Suprapubic skin (tissue), 4 donors: Measurements from ENCODE around the gene MVP. TPM values are rescaled to one million over a fixed set of nuclear protein-coding genes. Genes with fewer than 3 reads are reported as not detected.

Source experiments
- DNase-seq, 2 donors: peaks; one replicate each; pipeline ENCODE4 v3.0.0-alpha.2; 2019; ENCODE audit warnings: low spot score in 2 of 2
- H3K27ac ChIP-seq: fragments of 200-600 bp; sonication (generic); one replicate; pipeline ENCODE4 v1.5.1; 2019
- H3K27me3 ChIP-seq: fragments of 200-600 bp; sonication (generic); one replicate; pipeline ENCODE4 v1.5.1; 2019
- H3K36me3 ChIP-seq: fragments of 200-600 bp; sonication (generic); one replicate; pipeline ENCODE4 v1.5.1; 2019
- H3K4me1 ChIP-seq: fragments of 200-600 bp; sonication (generic); one replicate; pipeline ENCODE4 v1.5.1; 2019
- H3K4me3 ChIP-seq: fragments of 200-600 bp; sonication (generic); one replicate; pipeline ENCODE4 v1.5.1; 2019; ENCODE audit warnings: mild to moderate bottlenecking
- H3K9me3 ChIP-seq: fragments of 200-600 bp; sonication (generic); one replicate; pipeline ENCODE4 v1.5.1; 2019
- EP300 ChIP-seq: sonication (generic); formaldehyde crosslinking; IDR thresholded peaks from one replicate; pipeline ENCODE4 v1.6.1; 2017; ENCODE audit warnings: antibody characterized with exemption
- POLR2A ChIP-seq, 2 donors: fragments of 450-650 bp; IDR thresholded peaks; one replicate each; pipeline ENCODE4 v1.6.1; 2017; ENCODE audit warnings: antibody characterized with exemption in 2 of 2, mild to moderate bottlenecking in 2 of 2, moderate library complexity in 2 of 2
- POLR2AphosphoS5 ChIP-seq, 3 donors: sonication (generic); formaldehyde crosslinking; IDR thresholded peaks; one replicate each; pipeline ENCODE4 v1.6.1; 2017; ENCODE audit warnings: antibody characterized with exemption in 3 of 3
- WGBS: methylation state at CpG from one replicate; pipeline ENCODE4 v1.1.5; 2018; 5-methylcytosine and 5-hydroxymethylcytosine counted together
- total RNA-seq, 4 donors: library from RNA; depleted of rRNA; stranded (reverse); fragments of >200 nt; gene quantifications; one replicate each; pipeline ENCODE4 v1.1.0, GENCODE V29; 2016
- TF ChIP-seq, protein P1 (sequence below), 2 donors: fragments of 200-600 bp in 1 of 2; fragments of 450-650 bp in 1 of 2; sonication (generic) in 1 of 2; IDR thresholded peaks; one replicate each; pipeline ENCODE4 v1.5.1; 2016 to 2019; ENCODE audit warnings: antibody characterized with exemption in 2 of 2, mild to moderate bottlenecking in 1 of 2, moderate library complexity in 1 of 2

MVP gene
- total RNA-seq, 4 donors from 2014 or later = 54.9 to 104 (median 68.1) TPM

DNA sequence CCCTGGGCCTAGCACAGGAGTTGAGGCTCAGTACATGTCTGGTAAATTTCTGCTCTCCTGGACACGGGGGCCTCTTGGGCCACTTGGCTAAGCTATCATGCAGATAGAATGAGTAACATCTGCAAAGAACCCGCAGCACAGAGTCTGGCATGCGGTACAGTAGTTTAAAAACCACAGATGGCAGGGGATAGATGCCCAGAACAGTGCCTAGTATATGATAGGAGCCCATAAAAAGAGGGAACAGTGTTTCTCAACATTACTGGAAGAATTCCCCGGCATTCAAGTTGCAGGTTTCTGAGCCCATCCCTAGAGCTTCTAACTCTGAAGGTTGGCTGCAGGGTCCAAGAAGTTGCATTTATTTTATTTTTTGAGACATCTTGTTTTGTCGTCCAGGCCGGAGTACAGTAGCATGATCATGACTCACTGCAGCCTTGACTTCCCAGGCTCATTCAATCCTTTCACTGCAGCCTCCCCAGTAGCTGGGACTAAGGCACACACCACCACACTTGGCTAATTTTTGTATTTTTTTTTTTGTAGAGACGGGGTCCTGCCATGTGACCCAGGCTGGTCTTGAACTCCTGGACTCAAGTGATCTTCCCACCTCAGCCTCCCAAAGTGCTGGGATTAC, 37.0 kb downstream of the MVP start:
- no peaks in the 10 kb centered on the region for H3K9me3 ChIP-seq
- H3K36me3 ChIP-seq = peaks cover 31% of the 10 kb centered on the region
- H3K27ac ChIP-seq = no peak overlapping the region
- H3K4me1 ChIP-seq = peaks cover 24% of the 10 kb centered on the region
- no peaks in the 10 kb centered on the region for H3K27me3 ChIP-seq
- TF ChIP-seq POLR2A (IDR thresholded peaks at IDR 0.05) (no peak), POLR2AphosphoS5 (IDR thresholded peaks at IDR 0.05) (no peak)
- 68% methylated on average over 7 of the region's 7 CpGs for WGBS
- DNase-seq = no peak
- no peak overlapping the region for H3K4me3 ChIP-seq

DNA sequence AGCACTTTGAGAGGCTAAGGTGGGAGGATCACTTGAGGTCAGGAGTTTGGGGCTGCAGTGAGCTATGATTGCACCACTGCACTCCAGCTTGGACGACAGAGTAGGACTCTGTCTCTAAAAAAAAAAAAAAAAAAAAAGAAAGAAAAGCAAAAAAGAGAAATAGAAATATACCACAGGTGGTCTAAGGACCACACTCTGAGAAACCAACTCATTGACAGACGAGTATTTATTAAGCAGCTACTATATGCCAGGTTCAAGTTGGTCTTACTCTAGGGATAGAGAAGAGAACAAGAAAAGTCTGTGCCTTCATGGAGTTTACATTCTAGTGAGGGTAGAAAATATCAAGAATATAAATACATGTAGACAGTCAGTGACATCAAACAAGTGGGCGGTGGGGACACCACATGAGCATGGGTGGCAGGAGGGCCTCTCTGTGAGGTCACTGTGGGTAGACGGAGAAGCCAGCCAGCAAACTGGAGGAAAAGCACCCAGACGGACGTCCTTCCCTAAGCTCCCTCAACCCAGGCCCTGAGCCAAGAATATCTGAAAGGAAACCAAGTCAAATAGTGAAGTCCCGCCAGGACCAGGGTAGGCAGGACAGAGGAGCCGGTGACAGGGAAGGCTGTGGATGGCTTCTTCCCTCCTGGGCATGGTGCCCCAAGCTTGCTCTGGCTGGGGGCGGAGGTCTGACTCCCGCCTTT, 38.0 kb downstream of the MVP start:
- no peaks in the 10 kb centered on the region for H3K9me3 ChIP-seq
- DNase-seq = no peak
- H3K4me1 ChIP-seq = peaks cover 26% of the 10 kb centered on the region
- H3K36me3 ChIP-seq = peaks cover 31% of the 10 kb centered on the region
- 76% methylated on average over 10 of the region's 10 CpGs for WGBS
- no peak for TF ChIP-seq POLR2A (IDR thresholded peaks at IDR 0.05)
- TF ChIP-seq POLR2AphosphoS5 (IDR thresholded peaks at IDR 0.05) = no peak
- TF ChIP-seq EP300 = no peak
- TF ChIP-seq, protein P1, sequence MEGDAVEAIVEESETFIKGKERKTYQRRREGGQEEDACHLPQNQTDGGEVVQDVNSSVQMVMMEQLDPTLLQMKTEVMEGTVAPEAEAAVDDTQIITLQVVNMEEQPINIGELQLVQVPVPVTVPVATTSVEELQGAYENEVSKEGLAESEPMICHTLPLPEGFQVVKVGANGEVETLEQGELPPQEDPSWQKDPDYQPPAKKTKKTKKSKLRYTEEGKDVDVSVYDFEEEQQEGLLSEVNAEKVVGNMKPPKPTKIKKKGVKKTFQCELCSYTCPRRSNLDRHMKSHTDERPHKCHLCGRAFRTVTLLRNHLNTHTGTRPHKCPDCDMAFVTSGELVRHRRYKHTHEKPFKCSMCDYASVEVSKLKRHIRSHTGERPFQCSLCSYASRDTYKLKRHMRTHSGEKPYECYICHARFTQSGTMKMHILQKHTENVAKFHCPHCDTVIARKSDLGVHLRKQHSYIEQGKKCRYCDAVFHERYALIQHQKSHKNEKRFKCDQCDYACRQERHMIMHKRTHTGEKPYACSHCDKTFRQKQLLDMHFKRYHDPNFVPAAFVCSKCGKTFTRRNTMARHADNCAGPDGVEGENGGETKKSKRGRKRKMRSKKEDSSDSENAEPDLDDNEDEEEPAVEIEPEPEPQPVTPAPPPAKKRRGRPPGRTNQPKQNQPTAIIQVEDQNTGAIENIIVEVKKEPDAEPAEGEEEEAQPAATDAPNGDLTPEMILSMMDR (IDR thresholded peaks at IDR 0.05) = no peak
- no peak overlapping the region for H3K27ac ChIP-seq
- no peak overlapping the region for H3K4me3 ChIP-seq
- no peaks in the 10 kb centered on the region for H3K27me3 ChIP-seq

DNA sequence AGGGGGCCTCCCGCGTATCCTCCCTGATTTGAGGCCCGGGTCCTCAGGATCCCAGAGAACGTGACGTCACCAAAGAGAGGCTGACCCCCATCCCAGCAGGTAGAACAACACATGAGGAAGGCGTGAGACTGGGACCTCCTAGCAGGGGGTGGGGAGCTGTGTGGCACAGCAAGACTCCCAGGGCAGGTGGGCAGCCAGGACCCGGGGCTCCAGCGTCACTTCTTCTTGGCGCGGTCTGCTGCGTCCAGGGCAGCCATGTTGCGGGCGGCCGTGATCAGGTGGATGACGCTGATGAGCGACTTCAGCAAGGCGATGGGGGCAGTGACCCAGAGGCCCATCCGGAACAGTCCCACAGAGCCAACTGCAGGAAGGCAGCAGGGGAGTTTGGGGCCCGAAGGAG, 38.7 kb downstream of the MVP start:
- no peak overlapping the region for H3K27ac ChIP-seq

DNA sequence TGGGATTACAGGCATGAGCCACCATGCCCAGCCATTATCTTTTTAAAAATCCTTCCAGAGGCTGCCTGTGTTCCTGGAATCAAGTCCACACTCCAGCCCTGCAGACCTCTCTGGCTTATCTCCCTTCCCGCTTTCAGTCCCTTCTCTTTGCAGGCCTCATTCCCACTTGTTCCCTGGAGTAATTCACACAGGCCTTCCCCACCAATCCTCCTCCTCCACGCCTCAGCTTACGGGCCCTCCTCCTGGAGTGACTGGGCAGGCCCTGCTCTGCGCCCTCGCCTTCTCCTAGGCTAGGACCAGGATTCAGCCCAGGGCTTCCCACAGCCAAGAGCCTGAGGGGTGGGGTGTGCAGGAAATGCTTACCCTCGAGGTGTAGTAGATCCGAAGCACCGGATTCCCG, 40.0 kb downstream of the MVP start:
- peaks cover 30% of the 10 kb centered on the region for H3K4me1 ChIP-seq
- 92% methylated on average over 9 of the region's 9 CpGs for WGBS
- H3K27ac ChIP-seq = no peak overlapping the region
- H3K36me3 ChIP-seq = peaks cover 31% of the 10 kb centered on the region
- DNase-seq = no peak
- no peak overlapping the region for H3K4me3 ChIP-seq
- no peaks in the 10 kb centered on the region for H3K9me3 ChIP-seq
- no peaks in the 10 kb centered on the region for H3K27me3 ChIP-seq
- TF ChIP-seq POLR2A (IDR thresholded peaks at IDR 0.05) = no peak
- TF ChIP-seq, protein P1 (IDR thresholded peaks at IDR 0.05) = no peak

More for the DNA sequence above, 38.7 kb downstream of the MVP start:
- 93% methylated on average over 12 of the region's 19 CpGs for WGBS
- TF ChIP-seq POLR2AphosphoS5 (IDR thresholded peaks at IDR 0.05) (no peak), EP300 (no peak), POLR2A (IDR thresholded peaks at IDR 0.05) (no peak)
- TF ChIP-seq, protein P1 (IDR thresholded peaks at IDR 0.05) = no peak
- Histone ChIP-seq H3K27me3 (no peaks in the 10 kb centered on the region), H3K4me1 (peaks cover 30% of the 10 kb centered on the region), H3K9me3 (no peaks in the 10 kb centered on the region), H3K4me3 (no peak overlapping the region), H3K36me3 (peaks cover 31% of the 10 kb centered on the region)
- no peak for DNase-seq

DNA sequence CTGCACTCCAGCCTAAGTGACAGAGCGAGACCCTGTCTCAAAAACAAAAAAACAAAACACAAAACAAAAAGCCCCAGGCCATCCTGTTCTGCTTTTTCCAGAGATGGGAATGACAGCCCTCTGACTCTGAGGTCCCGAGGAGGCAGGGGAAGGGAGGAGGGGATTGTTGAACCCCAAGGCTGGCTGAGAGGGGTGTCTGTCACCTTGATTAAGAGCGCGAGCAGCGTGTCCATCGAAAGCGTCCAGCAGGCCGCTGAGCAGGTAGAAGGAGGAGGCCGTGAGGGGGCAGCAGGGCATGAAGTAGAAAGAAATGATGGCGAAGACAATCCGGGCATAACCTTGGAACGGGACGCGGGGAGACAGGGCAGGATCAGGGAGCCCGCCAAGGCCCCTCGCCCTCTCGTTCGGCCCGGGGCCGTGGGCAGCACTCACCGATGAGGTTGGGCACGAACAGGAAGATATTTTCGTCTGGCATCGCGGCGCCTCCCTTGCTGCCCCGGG, 42.2 kb downstream of the MVP start:
- DNase-seq = no peak
- peak overlapping the region; percentile 90 for H3K27ac ChIP-seq
- peak overlapping the region; percentile 90 for H3K4me3 ChIP-seq
- H3K36me3 ChIP-seq = peaks cover 31% of the 10 kb centered on the region
- no peaks in the 10 kb centered on the region for H3K27me3 ChIP-seq
- no peak for TF ChIP-seq POLR2A (IDR thresholded peaks at IDR 0.05)
- 2% methylated on average over 14 of the region's 27 CpGs for WGBS
- no peaks in the 10 kb centered on the region for H3K9me3 ChIP-seq
- peaks cover 22% of the 10 kb centered on the region for H3K4me1 ChIP-seq

DNA sequence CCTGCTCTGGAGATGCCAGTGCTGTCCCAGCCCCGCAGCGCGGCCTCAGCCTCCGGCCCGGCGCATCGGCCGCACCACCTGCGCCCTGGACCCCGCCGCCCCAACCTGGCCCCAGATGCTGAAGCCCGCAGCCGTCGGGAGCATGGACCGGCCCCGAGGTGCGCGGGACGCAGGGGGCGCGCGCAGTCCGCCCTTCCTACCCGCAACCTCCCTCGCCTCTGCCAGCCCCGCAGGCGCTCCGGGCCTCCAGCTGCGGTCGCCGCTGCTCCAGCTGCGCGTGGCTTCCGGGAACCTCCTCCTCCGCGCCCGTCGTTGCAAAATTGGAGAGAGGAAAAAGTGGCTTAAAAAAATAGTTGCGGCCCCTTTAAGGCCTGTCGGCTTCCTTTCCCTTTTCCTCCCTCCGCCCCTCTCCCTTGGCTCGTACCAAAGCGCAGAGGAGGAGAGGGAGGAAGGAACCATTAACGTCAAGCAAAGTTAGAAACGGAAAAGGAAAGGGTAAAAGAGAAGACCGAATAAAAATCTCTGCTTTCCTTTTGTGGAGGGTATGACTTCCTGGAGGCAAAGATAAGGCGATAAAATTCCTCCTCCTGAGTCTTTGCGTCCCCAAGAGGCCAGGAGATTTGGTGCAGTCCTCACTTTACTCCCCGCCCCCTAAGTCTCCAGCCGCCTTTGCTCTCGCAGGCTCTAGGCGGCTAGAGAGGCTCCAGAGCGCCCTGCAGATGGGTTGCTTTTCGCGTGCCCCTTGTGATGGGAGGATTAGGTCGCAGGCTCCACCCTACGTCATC, 42.8 kb downstream of the MVP start, which contains the start of gene CDIPT:
Gene CDIPT (minus strand): TSS at position 343 of the 785 bp plus-strand sequence. CDS start 369 bp downstream, outside the sequence.
- peak; percentile 94 to 95 for DNase-seq
- Histone ChIP-seq H3K4me1 (peaks cover 22% of the 10 kb centered on the region), H3K4me3 (peak within 1 kb of the TSS; percentile 90), H3K27me3 (no peaks in the 10 kb centered on the region), H3K9me3 (no peaks in the 10 kb centered on the region), H3K27ac (peak within 1 kb of the TSS; percentile 90), H3K36me3 (peaks cover 31% of the 10 kb centered on the region)
- WGBS = under 1% methylated on average over 36 of the region's 57 CpGs
- TF ChIP-seq POLR2AphosphoS5 (IDR thresholded peaks at IDR 0.05) (peak in 1 of 3 donors; percentile 43), POLR2A (IDR thresholded peaks at IDR 0.05) (no peak)
- TF ChIP-seq, protein P1 (IDR thresholded peaks at IDR 0.05) = peak; percentile 52 to 56
